ENCODE measurements around the gene FHIT.

GRCh38 chr3:61035573-61035972, 215.7 kb downstream of the FHIT start:
- TF ChIP-seq POLR2A (IDR thresholded peaks at IDR 0.05) (no peak), CTCF (IDR thresholded peaks at IDR 0.05) (no peak)
